ENCODE measurements around the gene KCNH1. TPM values are rescaled to one million over a fixed set of nuclear protein-coding genes. Genes with fewer than 3 reads are reported as not detected.

The KCNH1 gene
- total RNA-seq, 1 donor from 2014 or later, result not detected

DNA sequence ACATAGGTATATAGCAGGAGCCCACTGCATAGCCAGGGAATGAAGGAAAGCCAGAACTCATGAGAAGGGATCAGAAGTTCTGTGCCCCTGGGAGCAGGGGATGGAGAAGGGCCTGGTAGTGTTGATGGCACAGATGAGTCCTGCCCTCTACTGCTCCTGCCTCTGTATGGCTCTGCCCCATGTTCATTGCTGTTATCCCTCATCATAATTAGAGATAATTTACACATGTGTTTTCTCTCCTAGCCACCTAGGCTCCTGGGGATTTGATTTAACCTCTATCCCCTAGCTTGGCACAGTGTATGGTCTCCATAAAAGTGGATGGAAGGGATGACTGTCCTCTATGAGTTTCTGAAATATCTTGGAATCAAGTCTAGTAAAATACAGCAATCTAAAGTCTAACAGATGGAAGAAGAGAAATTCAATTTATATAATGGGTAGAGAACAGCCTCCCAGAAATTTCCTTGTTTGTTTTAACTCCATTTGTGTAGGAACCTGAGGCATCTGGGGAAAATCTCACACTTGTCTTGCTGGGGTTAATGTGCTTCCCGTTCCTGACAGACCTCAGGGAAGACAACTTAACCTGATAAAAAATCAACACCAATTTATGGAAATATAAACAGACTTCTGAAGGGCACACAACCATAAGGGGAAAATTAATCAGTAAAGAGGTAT, 411.4 kb downstream of the KCNH1 start:
- Mint-ChIP-seq H3K36me3 (ENCODE audit: low read depth) (no peaks in the 10 kb centered on the region), H3K4me1 (no peaks in the 10 kb centered on the region), H3K4me3 (no peak overlapping the region), H3K27me3 (peaks cover 6% of the 10 kb centered on the region), H3K27ac (no peak overlapping the region), H3K9me3 (no peaks in the 10 kb centered on the region)
- ChIA-PET POLR2A (no interaction called here), CTCF (no interaction called here)
- no peak for DNase-seq
- intact Hi-C loops (cut with micrococcal nuclease), result no loop called here
- TF ChIP-seq, protein P1, sequence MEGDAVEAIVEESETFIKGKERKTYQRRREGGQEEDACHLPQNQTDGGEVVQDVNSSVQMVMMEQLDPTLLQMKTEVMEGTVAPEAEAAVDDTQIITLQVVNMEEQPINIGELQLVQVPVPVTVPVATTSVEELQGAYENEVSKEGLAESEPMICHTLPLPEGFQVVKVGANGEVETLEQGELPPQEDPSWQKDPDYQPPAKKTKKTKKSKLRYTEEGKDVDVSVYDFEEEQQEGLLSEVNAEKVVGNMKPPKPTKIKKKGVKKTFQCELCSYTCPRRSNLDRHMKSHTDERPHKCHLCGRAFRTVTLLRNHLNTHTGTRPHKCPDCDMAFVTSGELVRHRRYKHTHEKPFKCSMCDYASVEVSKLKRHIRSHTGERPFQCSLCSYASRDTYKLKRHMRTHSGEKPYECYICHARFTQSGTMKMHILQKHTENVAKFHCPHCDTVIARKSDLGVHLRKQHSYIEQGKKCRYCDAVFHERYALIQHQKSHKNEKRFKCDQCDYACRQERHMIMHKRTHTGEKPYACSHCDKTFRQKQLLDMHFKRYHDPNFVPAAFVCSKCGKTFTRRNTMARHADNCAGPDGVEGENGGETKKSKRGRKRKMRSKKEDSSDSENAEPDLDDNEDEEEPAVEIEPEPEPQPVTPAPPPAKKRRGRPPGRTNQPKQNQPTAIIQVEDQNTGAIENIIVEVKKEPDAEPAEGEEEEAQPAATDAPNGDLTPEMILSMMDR (IDR thresholded peaks at IDR 0.05), result no peak
- ATAC-seq (ENCODE audit: low read depth), result no peak

DNA sequence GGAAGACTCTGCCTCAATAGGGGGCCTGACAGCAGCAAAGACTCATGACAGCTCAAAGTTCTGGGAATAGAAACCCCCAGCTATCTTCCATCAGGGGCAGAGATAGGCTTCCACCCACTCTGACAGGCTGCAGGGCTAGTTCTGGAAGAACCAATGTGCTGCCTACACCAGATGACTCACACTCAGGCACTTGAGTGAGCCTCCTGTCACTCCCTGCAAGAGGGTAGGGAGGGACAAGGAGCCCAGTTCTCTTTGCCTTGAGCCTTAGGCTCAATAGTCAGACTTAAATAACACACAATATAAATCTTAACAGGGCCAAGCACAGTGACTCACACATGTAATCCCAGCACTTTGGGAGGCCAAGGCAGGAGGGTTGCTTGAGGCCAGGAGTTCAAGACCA, 418.9 kb downstream of the KCNH1 start:
- Mint-ChIP-seq H3K4me1 (no peaks in the 10 kb centered on the region), H3K27ac (no peak overlapping the region), H3K27me3 (no peaks in the 10 kb centered on the region), H3K36me3 (ENCODE audit: low read depth) (no peaks in the 10 kb centered on the region), H3K4me3 (no peak overlapping the region), H3K9me3 (no peaks in the 10 kb centered on the region)
- intact Hi-C loops (cut with micrococcal nuclease), result no loop called here
- POLR2A ChIA-PET, result no interaction called here
- ATAC-seq (ENCODE audit: low read depth) (no peak), DNase-seq (no peak)
- CTCF ChIA-PET, result no interaction called here
- TF ChIP-seq, protein P1 (IDR thresholded peaks at IDR 0.05), result no peak

DNA sequence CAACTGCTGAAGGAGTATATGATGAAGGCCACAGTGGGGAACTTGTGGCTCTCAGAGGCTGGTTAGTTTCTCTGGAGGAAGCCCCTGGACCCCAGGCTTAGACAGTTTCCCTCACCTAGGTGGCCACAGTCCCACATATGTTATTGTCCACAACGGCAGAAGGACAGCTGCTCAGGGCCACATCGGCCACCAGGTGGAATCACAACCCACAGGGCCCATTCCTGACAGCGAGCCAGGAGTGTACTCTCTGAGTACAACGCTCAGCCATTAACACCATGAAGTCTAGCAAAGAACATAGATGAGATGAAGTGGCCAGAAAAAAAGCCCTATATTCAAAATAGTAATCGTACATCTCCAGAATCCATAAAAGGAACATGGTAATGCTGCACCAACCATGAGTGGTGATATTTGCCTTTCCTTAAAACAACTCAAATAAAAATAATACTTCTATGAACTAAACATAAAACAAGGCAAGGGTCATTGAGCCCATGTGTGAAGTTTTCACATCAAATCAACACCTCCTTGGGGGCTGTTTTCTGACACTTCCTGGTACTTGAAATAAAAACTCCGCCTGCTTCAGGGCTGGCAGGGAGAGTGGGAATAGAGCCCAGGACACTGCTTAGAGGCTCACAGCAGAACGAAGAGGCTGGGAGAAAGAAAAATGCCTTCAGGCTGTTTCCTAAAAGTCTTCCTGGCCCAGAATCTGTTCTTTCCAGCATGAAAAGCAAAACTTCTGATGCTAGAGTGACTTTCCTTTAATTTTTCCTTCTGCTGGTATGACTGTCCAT, 421.9 kb downstream of the KCNH1 start:
- H3K4me3 Mint-ChIP-seq, result no peak overlapping the region
- H3K36me3 Mint-ChIP-seq (ENCODE audit: low read depth), result no peaks in the 10 kb centered on the region
- H3K4me1 Mint-ChIP-seq, result no peaks in the 10 kb centered on the region
- TF ChIP-seq, protein P1 (IDR thresholded peaks at IDR 0.05), result no peak
- H3K27me3 Mint-ChIP-seq, result no peaks in the 10 kb centered on the region
- intact Hi-C loops (cut with micrococcal nuclease), result no loop called here
- ATAC-seq (ENCODE audit: low read depth) (no peak), DNase-seq (no peak)
- ChIA-PET POLR2A (no interaction called here), CTCF (no interaction called here)
- no peak overlapping the region for H3K27ac Mint-ChIP-seq
- H3K9me3 Mint-ChIP-seq, result no peaks in the 10 kb centered on the region

DNA sequence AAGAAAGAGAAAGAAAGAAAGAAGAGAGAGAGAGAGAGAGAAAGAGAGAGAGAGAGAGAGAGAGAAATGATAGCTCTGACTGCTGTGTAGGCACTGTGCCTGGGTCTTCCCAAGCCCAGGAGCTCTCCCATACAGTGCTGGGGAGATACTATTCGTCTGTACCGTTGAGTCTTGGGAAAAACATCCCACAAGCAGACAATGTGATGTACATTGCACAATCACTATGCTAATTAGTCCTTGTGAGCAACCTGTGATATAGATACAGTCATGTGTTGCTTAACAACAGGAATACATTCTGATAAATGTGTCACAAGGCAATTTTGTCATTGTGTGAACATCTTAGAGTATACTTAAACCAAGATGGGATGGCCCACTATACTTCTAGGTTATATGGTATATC, 424.2 kb downstream of the KCNH1 start:
- no peaks in the 10 kb centered on the region for H3K36me3 Mint-ChIP-seq (ENCODE audit: low read depth)
- H3K27ac Mint-ChIP-seq, result no peak overlapping the region
- H3K9me3 Mint-ChIP-seq, result no peaks in the 10 kb centered on the region
- H3K4me1 Mint-ChIP-seq, result no peaks in the 10 kb centered on the region
- ChIA-PET POLR2A (no interaction called here), CTCF (no interaction called here)
- no peak for DNase-seq
- no peak for ATAC-seq (ENCODE audit: low read depth)
- intact Hi-C loops (cut with micrococcal nuclease), result no loop called here
- no peak overlapping the region for H3K4me3 Mint-ChIP-seq
- H3K27me3 Mint-ChIP-seq, result no peaks in the 10 kb centered on the region
- TF ChIP-seq, protein P1 (IDR thresholded peaks at IDR 0.05), result no peak

DNA sequence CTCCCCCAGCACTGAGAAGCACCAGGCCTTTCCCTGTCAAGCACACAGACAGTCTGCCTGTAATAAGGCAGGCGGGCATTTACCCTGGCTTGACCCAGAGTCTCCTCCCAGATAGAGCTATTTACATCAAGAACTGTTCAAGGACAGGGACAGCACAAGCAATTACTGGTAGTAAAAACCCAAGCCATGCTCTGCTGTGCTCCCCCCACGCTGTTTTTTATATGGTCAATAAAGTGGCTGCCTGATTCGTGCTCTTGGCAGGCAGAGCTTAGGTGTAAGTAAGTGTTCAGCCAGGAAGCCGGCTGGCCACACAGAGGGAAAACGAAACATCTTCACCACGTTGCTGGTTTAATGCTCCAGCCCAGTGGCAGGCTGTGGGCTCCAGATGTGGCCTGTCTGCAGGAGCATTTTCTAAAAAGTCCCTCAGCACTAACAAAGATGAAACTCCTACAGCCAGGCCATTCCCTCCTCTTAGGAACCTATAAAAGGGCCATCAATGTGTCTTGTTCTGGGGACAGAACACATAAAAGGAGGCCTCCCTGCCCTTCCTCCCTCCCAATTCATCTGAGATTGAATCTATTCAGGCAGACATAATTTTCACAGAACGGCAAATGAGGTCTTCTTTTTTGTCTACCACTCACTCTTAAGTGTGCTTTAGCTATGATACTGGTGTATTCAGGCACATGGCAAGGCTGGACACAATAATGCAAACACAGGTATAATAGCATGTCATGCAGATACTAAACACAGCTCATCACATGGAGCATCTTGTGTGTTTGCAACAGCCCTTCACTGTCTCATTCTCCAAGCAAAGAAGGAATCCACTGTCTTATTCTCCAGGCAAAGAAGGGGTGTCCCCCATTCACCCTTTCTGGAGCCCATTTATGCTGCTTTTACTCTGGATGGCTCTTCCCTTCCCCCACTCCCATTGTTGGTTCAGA, 426.4 kb downstream of the KCNH1 start:
- no peaks in the 10 kb centered on the region for H3K9me3 Mint-ChIP-seq
- CTCF ChIA-PET, result no interaction called here
- ATAC-seq (ENCODE audit: low read depth), result no peak
- DNase-seq, result no peak
- no peaks in the 10 kb centered on the region for H3K36me3 Mint-ChIP-seq (ENCODE audit: low read depth)
- no peak overlapping the region for H3K4me3 Mint-ChIP-seq
- intact Hi-C loops (cut with micrococcal nuclease), result no loop called here
- TF ChIP-seq, protein P1 (IDR thresholded peaks at IDR 0.05), result no peak
- H3K4me1 Mint-ChIP-seq, result no peaks in the 10 kb centered on the region
- POLR2A ChIA-PET, result no interaction called here
- no peak overlapping the region for H3K27ac Mint-ChIP-seq
- no peaks in the 10 kb centered on the region for H3K27me3 Mint-ChIP-seq

Measured in activated B cell treated with CpG ODN at 0.5 μM for 24 hours (primary cell).